ENCODE measurements around the gene FRG2.
"Not testable (repeated sequence)": the region's sequence is repeated elsewhere in the genome, so short reads cannot be mapped to it uniquely, and the experiment has no call there.

FRG2 gene

GRCh38 chr4:190019023-190019858 lies 7.8 kb downstream of the FRG2 start:
- DNase-seq (ENCODE audit: insufficient read length, low spot score) = no peak
- no peak for FAIRE-seq
- no peak for TF ChIP-seq TAF1 (IDR thresholded peaks at IDR 0.05; ENCODE audit: low read depth, low read length)
- TF ChIP-seq POLR2A (IDR thresholded peaks at IDR 0.05; ENCODE audit: low read depth, low read length) = no peak
- no peak for TF ChIP-seq POLR2AphosphoS5 (IDR thresholded peaks at IDR 0.05; ENCODE audit: low read depth, low read length)
- TF ChIP-seq SPI1 (IDR thresholded peaks at IDR 0.05; ENCODE audit: low read depth, low read length) = no peak

DNA sequence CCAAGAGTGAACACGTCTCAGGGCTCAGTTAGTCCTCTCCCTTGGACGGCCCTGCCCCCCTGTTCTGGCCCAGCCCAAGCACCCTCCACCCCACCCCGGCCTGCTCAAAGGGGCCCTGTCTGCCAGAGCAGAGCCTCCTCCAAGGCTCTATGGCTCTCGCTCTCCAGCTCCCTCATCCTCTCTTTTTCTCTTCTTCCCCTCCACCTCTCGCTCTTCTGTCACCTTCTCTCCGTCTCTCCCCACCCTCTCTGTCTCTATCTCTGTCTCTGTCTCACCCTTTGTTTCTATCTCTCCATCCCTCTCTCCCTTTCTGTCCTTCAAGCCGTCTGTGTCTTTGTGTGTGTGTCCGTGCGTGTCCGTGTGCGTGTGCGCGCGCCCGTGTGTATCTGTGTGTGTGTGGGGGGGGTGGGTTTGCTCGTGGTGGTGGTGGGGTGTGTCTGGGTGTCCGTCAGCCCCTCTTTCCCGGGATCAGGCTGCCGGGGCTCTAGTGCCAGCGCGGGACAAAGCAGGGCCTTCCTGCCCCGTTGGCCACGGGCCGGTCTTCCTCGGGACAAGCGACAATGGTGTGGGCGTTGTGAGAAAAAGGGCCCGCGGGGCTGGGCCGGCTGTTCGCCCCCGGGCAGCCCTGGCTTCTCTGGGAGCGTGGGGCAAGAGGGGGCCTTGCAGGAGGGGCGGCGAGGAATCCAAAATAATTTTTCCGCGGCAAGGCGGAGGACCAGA lies 8.7 kb downstream of the FRG2 start:
- FAIRE-seq (no peak), DNase-seq (ENCODE audit: insufficient read length, low spot score) (no peak)
- TF ChIP-seq PAX5 (IDR thresholded peaks at IDR 0.05; ENCODE audit: insufficient read depth, low read length, severe bottlenecking) (no peak), POLR2A (IDR thresholded peaks at IDR 0.05; ENCODE audit: low read depth, low read length) (no peak), TAF1 (IDR thresholded peaks at IDR 0.05; ENCODE audit: low read depth, low read length) (no peak), POLR2AphosphoS5 (IDR thresholded peaks at IDR 0.05; ENCODE audit: low read depth, low read length) (no peak), POU2F2 (IDR thresholded peaks at IDR 0.05; ENCODE audit: low read depth, low read length) (no peak), SPI1 (IDR thresholded peaks at IDR 0.05; ENCODE audit: low read depth, low read length) (no peak)

GRCh38 chr4:190017357-190018200 lies 9.5 kb downstream of the FRG2 start:
- no peak for DNase-seq (ENCODE audit: insufficient read length, low spot score)
- TF ChIP-seq SPI1 (IDR thresholded peaks at IDR 0.05; ENCODE audit: low read depth, low read length) (no peak), POLR2AphosphoS5 (IDR thresholded peaks at IDR 0.05; ENCODE audit: low read depth, low read length) (no peak), POU2F2 (IDR thresholded peaks at IDR 0.05; ENCODE audit: low read depth, low read length) (no peak), POLR2A (IDR thresholded peaks at IDR 0.05; ENCODE audit: low read depth, low read length) (no peak), PAX5 (IDR thresholded peaks at IDR 0.05; ENCODE audit: insufficient read depth, low read length, severe bottlenecking) (no peak), TAF1 (IDR thresholded peaks at IDR 0.05; ENCODE audit: low read depth, low read length) (no peak)
- FAIRE-seq = no peak

DNA sequence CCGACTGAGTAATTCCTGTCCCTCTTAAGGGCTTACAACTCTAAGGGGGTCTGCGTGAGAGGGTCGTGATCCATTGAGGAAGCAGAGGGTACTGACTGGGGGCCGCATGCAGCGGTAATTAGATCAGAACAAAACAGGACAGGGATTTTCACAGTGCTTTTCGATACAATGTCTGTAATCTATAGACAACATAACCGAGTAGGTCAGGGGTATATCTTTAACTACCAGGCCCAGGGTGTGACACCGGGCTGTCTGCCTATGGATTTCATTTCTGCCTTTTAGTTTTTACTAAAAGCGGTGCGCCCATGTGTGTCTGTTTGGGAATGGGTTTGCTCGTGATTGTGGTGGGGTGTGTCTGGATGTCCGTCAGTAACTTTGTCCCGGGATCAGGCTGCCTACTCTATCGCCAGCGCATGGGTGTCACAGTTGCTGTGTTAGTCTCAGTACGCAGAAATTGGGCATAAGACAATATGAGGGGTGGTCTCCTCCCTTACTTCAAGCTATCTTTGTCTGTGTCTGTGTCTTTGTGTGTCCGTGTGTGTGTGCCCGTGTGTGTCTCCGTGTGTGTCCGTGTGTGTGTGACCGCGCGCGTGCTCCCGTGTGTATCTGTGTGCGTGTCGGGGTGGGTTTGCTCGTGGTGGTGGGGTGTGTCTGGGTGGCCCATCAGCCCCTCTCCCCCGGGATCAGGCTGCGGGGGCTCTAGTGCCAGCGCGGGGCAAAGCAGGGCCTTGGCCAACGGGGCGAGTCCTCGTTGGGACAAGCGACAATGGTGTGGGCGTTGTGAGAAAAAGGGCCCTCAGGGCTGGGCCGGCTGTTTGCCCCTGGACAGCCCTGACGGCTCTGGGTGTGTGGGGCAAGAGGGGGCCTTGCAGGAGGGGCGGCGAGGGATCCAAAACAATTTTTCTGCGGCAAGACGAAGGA lies 10.4 kb downstream of the FRG2 start:
- no peak for DNase-seq (ENCODE audit: insufficient read length, low spot score)
- no peak for FAIRE-seq

DNA sequence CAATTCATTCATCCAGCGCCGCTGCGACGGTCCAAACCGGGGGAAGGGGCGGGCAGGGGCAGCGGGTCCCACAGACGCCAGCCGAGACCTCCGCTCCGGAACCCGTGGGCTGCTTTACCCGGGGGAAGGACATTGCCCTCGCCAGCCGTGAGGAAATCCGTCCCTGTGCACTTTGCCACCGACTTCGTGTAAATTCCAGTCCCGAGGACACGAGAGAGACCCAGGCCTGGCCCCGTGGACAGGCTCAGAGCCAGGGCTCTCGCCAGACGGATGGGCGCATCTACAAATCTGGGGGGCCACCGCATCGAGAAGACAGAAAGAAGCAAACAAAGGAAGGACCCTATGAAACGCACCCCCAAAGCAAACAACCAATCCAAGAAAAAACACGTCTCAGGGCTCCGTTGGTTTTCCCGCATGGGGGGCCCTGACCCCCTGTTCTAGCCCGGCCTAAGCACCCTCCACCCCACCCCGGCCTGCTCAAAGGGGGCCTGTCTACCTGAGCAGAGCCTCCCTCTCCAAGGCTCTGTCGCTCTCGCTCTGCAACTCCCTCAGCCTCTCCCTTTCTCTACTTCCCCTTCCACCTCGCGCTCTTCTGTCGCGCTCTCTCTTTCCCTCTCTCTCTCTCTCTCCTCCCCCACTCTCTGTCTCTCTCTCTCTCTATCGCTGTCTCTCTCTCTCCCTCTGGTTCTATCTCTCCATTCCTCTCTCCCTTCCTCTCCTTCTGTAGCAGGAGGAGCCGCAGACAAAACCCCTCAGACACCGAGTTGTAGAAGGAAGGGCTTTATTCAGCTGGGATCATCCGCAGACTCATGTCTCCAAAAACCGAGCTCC lies 11.3 kb downstream of the FRG2 start:
- DNase-seq (ENCODE audit: insufficient read length, low spot score) = no peak
- TF ChIP-seq PAX5 (IDR thresholded peaks at IDR 0.05; ENCODE audit: insufficient read depth, low read length, severe bottlenecking) = no peak
- TF ChIP-seq POLR2A (IDR thresholded peaks at IDR 0.05; ENCODE audit: low read depth, low read length) = no peak
- TF ChIP-seq POLR2AphosphoS5 (IDR thresholded peaks at IDR 0.05; ENCODE audit: low read depth, low read length) = no peak
- no peak for TF ChIP-seq POU2F2 (IDR thresholded peaks at IDR 0.05; ENCODE audit: low read depth, low read length)
- FAIRE-seq = no peak

More for the DNA sequence above, 10.4 kb downstream of the FRG2 start:
- TF ChIP-seq TAF1 (IDR thresholded peaks at IDR 0.05; ENCODE audit: low read depth, low read length) (no peak), POLR2A (IDR thresholded peaks at IDR 0.05; ENCODE audit: low read depth, low read length) (no peak), PAX5 (IDR thresholded peaks at IDR 0.05; ENCODE audit: insufficient read depth, low read length, severe bottlenecking) (no peak), SPI1 (IDR thresholded peaks at IDR 0.05; ENCODE audit: low read depth, low read length) (no peak), POLR2AphosphoS5 (IDR thresholded peaks at IDR 0.05; ENCODE audit: low read depth, low read length) (no peak), POU2F2 (IDR thresholded peaks at IDR 0.05; ENCODE audit: low read depth, low read length) (no peak)

DNA sequence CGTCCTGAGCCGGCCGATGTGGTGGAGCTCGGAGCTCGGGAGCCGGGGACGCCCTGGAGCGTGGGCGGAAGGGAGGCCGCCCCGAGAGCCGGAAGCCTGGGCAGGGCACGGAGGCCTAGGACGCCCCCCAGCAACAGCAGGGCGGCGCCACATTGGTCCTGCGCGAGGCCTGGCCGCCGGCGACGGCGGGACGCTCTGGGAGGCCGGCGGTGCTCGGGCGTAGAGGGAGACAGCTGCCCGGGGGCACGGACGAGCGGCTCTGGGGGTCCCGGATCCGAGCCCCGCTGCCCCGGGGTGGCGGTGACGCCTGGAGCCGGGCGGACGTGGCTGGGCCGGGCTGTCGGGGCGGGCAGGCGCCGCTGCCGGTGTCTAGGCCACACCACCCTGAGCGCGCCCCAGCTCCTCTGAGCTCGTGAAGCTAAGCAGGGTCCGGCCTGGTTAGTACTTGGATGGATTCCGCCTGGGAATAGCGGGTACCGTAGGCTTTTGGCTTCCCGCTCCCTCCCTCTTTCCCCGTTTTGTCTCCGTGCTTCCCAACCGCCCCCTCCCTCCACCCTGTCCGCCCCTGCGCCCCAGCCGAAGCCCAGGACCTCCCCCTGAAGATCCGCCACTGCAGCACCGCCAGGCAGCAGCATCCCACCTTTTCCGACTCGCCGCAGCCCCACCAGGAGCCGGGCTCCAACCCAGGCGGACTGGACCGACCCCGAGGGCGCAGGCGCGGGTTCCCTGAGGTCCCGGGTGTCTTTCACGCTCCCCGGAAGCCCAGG lies 12.1 kb downstream of the FRG2 start:
- DNase-seq (ENCODE audit: insufficient read length, low spot score) = no peak
- TF ChIP-seq TAF1 (IDR thresholded peaks at IDR 0.05; ENCODE audit: low read depth, low read length) = no peak
- TF ChIP-seq PAX5 (IDR thresholded peaks at IDR 0.05; ENCODE audit: insufficient read depth, low read length, severe bottlenecking) = no peak
- no peak for TF ChIP-seq POU2F2 (IDR thresholded peaks at IDR 0.05; ENCODE audit: low read depth, low read length)
- TF ChIP-seq POLR2A (IDR thresholded peaks at IDR 0.05; ENCODE audit: low read depth, low read length) = no peak
- TF ChIP-seq POLR2AphosphoS5 (IDR thresholded peaks at IDR 0.05; ENCODE audit: low read depth, low read length) = no peak
- TF ChIP-seq SPI1 (IDR thresholded peaks at IDR 0.05; ENCODE audit: low read depth, low read length) = no peak
- no peak for FAIRE-seq

GRCh38 chr4:189989941-189990340 lies 37.1 kb downstream of the FRG2 start:
- DNase-seq (ENCODE audit: insufficient read length, low spot score); FAIRE-seq: not testable (repeated sequence)

Measured in GM12891 (cell line).